GM18508 (cell line): Measurements from ENCODE around the gene YY1AP1.
"Not testable (repeated sequence)": the region's sequence is repeated elsewhere in the genome, so short reads cannot be mapped to it uniquely, and the experiment has no call there.

Experiments used
- ATAC-seq: cut with Tn5 transposase; IDR thresholded peaks from one replicate; pipeline ENCODE4 v1.9.1; 2021; ENCODE audit warnings: moderate number of reproducible peaks; ENCODE audit not compliant: insufficient read depth, unreplicated experiment

Gene YY1AP1

DNA sequence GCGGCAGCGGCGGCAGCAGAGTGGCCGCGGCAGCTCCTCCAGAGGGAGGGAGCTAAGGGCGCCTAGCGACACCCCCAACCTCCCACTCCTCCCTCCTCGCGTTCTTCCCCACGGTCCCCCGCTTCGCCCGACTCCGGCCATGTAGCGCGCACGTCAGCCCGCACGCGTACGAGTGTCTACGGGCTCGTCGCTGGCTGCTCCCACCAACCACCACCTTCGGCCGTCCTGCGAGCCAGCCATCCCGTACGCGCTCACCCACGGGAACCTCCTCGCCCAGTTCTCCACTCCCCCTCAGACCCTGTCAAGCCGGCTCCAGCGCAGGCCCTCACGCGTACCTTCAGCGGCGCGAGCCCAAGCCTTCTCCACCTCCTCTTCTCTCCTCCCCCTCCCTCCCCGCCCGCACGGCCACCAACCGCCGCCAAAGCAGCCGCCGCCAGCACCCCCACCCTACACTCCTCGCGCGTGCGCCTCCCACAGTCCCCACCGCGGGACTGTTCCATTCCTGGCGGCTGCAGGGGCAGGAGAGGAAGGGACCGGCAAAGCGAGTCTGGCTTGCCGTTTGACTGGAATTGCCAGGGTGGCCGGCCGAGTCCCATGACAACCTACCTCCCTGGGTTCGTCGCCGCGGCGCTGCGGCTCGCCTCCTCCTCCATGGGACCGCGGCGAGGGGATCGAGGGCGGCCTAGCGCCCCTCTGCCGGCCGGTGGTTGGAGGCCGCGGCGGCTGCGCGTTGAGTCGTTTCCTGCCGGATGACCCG is at the start of gene YY1AP1:
YY1AP1 (minus strand) TSS at position 451 of the 757 bp plus-strand sequence. CDS start 8,338 bp downstream, outside the sequence.
- ATAC-seq = peak; percentile 27

DNA sequence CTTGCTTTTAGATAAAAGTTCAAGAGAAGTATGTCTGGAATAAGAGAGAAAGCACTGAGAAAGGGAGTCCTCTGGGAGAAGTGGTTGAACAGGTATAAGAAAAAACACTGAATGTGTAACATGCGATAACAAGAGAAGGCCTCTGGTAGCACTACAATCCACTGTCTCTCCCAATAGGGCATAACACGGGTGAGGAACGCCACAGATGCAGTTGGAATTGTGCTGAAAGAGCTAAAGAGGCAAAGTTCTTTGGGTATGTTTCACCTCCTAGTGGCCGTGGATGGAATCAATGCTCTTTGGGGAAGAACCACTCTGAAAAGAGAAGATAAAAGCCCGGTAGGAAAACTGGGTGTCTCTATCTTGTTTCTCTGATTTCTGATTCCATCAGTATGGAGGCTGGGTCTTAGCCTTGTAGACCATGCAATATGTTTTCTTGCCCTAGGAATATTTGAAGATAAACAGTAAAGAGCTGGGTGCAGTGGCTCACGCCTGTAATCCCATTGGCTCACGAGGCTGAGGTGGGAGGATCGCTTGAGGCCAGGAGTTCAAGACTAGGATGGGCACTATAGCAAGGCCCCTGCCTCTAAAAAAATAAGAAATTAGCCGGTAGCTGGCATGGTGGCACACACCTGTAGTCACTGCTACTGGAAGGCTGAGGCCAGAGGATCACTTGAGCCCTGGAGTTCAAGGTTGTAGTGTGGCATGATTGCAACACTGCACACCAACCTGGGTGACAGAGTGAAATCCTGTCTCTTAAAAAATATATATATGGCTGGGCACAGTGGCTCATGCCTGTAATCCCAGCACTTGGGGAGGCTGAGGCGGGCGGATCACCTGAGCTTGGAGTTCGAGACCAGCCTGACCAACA is 40.7 kb upstream of the YY1AP1 start:
- no peak for ATAC-seq

DNA sequence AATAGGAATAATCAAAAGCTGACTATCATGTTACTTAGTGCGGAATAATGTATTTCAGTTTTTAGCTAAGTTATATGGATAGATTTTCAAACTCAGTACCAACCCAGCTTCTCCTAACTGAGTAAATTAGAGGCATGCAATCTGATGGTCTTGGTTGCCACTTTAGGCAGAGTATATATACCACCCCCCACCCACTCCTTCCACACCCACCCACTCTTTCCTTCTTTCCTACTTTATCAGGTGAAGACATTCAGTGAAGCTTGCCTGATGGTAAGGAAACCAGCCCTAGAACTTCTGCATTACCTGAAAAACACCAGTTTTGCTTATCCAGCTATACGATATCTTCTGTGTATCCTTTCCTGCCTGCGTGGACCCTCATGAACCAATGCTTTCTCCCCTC is 36.6 kb upstream of the YY1AP1 start:
- ATAC-seq = no peak

DNA sequence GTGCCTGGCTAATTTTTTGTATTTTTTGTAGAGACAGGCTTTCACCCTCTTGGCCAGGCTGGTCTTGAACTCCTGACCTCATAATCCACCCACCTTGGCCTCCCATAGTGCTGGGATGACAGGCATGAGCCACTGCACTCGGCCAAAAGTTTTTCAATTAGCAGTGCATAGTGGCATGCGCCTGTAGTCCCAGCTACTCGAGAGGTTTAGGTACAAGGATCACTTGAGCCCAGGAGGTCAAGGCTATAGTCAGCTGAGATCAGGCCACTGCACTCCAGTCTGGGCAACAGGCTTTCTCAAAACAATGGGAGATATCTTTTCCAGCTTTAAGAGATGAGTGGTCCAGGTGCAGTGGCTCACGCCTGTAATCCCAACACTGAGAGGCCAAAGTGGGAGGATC is 31.1 kb upstream of the YY1AP1 start:
- no peak for ATAC-seq

DNA sequence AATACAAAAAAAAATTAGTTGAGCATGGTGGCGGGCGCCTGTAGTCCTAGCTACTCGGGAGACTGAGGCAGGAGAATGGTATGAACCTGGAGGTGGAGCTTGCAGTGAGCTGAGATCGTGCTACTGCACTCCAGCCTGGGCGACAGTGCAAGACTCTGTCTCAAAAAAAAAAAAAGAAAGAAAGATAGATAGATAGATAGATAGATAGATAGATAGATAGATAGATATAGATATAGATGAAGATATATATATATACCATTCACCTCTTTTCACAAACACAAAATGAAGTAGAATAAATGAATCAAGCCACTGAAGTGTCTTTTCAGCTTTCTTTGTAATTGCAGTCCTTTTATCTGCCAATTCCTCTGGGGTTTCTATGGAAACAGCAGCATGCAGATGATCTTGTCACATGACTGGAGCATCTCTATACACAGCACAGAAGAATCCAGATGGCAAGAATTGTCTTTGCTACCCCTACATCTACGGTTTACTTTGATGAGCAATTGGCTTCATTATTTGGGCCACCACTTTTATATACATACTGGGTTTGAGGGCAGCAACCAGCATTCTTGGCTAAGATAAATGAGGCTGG is 30.0 kb upstream of the YY1AP1 start:
- ATAC-seq = not testable (repeated sequence)

- no peak for ATAC-seq
These were observed 28.5 kb upstream of the YY1AP1 start for GRCh38 chr1:155717041-155717440.

DNA sequence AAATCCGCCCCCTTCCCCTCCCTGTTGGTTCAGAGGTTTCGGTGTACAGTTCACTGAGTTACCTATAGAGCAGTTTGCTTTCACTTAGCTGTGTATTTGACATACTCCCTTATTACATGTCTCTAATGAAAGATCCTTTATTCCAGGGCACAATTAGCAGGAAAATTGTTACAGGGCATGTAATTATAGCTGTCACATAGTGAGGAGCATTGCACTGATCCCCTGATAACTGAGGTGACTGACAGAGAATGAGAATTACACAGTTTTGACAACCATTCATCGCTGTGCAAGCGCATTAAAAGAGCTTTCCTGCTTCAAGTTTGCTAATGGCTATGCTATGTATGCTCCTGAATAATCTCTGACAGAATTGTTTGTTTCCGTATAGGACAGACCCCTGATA is 27.2 kb upstream of the YY1AP1 start:
- ATAC-seq = no peak

- ATAC-seq = not testable (repeated sequence)
These were observed 26.5 kb upstream of the YY1AP1 start for GRCh38 chr1:155715056-155715455.

- ATAC-seq = no peak
These were observed 24.5 kb upstream of the YY1AP1 start for GRCh38 chr1:155713075-155713474.

GRCh38 chr1:155712636-155713035 is 24.1 kb upstream of the YY1AP1 start:
- ATAC-seq = not testable (repeated sequence)

GRCh38 chr1:155711457-155711856 is 22.9 kb upstream of the YY1AP1 start:
- not testable (repeated sequence) for ATAC-seq

GRCh38 chr1:155709391-155709790 is 20.8 kb upstream of the YY1AP1 start:
- ATAC-seq = no peak

DNA sequence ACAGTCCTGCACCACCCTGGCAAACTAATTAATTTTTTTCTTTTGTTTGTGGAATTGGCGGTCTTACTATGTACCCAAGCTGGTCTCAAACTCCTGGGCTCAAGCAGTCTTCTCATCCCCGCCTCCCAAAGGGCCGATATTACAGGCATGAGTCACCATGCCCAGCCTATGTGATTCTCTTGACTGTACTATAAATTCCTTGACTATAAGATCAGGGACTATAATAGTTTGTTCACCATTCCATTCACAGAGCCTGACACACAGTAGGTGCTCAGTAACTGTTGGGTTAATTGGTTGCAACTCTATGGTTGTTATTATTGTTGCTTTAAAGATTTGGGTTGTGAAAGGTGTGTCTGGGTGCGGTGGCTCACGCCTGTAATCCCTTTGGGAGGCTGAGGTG is 17.6 kb upstream of the YY1AP1 start:
- ATAC-seq = no peak

- not testable (repeated sequence) for ATAC-seq
These were observed 15.8 kb upstream of the YY1AP1 start for GRCh38 chr1:155704414-155704813.

DNA sequence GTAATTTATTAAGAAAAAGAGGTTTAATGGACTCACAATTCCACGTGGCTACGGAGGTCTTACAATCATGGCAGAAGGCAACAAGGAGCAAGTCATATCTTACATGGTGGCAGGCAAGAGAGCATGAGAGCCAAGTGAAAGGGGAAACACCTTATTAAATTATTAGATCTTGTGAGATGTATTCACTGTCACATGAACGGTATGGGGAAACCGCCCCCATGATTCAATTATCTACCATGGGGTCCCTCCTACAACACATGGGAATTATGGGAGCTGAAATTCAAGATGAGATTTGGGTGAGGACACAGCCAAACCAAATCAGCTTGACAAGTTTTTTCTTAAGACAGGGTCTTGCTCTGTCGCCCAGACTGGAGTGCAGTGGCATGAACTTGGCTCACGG is 14.6 kb upstream of the YY1AP1 start:
- no peak for ATAC-seq

GRCh38 chr1:155701675-155702074 is 13.1 kb upstream of the YY1AP1 start:
- ATAC-seq = not testable (repeated sequence)

- ATAC-seq = not testable (repeated sequence)
These were observed 10.5 kb upstream of the YY1AP1 start for GRCh38 chr1:155699062-155699461.

GRCh38 chr1:155698382-155699038 is 9.9 kb upstream of the YY1AP1 start:
- no peak for ATAC-seq

GRCh38 chr1:155697616-155698015 is 9.0 kb upstream of the YY1AP1 start:
- ATAC-seq = not testable (repeated sequence)

DNA sequence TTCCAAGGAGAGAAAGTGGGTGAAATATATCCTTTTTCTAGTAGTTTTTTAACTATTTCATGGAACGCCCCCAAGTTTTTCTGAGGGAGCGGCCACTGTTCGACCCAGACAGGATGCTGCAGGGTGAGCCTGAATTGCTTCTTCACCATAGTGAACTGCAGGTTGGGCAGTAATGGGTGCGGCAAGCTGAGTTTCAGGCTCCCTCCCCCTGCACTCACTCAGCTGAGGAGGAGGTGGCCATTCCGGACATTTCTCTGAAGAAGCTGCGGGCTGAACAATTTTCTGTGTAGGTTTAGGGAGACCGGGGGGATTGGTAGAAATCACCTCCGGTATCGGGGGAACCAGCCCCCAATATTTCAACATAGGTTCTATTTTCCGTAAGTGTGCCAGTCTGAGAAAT is 8.5 kb upstream of the YY1AP1 start:
- ATAC-seq = no peak
